GM18511 (cell line): ENCODE results near the gene SMR3A.

Experiments
- ATAC-seq: cut with Tn5 transposase; IDR thresholded peaks from one replicate; pipeline ENCODE4 v1.9.1; 2021; ENCODE audit warnings: mild to moderate bottlenecking, moderate library complexity; ENCODE audit not compliant: unreplicated experiment

SMR3A gene

DNA sequence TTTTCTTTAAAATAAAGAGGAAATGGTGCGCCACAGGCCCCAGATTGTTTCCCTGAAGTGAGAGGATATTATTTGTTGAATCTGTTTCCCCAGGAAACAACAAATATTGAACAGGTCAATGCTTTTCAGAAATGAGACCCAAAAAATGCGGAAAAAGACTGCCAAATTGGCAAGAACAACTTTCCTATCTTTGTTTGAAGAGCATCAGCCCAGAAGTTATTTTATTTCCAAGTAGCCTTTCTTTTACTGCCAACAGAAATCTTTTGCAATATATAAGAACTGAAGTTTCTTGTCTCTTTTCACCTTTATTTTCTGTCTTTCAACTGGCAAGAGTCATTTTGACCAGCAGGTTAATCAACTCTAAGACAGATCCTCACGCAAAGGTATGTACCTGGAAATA lies at the start of gene SMR3A:
SMR3A (plus strand) TSS at position 301 of the 400 bp plus-strand sequence. CDS start 1,356 bp downstream, outside the sequence.
- no peak for ATAC-seq

DNA sequence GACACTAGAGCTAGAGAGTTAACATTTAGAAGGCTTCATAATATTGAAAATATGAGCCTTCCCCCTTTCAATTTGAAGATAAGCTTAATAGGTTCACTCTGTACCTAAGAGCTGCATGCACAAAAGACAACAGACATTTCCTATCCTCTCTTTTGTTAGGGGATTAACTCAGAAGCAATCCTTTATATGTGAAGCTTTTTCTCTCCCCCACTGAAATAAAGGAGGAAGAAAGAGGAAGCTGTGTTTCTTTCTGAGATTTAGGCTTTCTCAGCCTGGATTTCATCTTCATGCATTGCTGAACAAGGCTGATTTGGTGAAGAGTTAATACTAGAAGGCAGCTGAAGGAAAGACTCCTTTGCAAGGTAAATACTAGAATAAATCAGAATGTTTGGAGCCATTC lies 46.8 kb upstream of the SMR3A start:
- no peak for ATAC-seq

DNA sequence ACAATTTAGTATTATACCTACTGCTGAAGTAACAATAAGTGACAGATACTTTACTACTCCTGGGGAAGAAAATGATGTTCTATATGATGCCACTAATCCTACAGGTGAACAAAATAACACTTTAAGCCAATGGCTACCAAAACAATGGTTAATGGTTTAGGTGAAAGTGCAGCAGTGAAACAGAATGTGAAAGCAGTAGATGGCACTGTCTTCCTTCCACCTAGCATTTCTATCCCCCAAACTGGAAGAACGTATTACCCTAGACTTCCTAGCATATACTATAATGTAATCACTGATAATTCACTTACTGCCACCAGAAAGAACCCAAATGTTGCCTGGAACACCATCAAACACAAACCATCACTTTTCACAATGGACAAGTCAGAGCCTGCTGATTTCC lies 44.6 kb upstream of the SMR3A start:
- peak; percentile 71 for ATAC-seq

DNA sequence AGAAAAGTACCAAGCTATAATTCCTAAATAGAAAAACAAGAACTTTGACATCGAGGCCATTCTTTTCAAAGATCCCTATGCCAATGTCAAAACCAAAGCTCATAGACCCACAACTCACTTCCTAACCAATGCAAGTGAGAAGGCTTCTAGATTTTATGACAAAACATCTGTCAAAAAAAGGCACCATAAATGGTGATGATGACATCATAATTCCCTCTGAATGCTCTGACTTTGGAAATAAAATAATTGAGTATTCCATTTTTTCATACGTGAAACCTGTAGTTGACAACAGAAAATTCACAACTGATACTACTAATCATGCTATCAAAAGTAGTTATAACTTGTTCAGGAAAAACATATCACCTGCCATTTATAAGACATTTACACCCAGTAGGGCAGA lies 34.5 kb upstream of the SMR3A start:
- no peak for ATAC-seq

DNA sequence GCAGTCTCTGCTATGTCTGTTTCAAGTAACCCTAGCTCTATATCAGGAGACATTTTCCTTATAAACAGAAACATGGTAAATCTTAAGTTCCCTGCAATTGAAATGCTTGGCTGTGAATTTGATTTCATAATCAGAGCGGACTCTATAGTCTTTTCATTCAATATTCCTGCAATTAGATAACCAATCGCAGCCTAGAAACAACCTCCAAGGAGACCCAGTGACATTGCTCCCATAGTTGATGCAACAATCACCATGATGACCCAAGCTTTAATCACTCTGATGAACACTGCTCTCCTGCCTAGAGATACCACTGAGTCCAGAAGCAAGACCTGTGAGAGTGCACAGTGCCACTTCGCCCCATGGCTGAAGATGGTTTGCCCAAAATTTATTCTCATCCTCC lies 25.9 kb upstream of the SMR3A start, which contains the start of gene CABS1:
CABS1 (plus strand) TSS at position 301 of the 400 bp plus-strand sequence; CDS start at position 360, 59 bp downstream.
- ATAC-seq = no peak

DNA sequence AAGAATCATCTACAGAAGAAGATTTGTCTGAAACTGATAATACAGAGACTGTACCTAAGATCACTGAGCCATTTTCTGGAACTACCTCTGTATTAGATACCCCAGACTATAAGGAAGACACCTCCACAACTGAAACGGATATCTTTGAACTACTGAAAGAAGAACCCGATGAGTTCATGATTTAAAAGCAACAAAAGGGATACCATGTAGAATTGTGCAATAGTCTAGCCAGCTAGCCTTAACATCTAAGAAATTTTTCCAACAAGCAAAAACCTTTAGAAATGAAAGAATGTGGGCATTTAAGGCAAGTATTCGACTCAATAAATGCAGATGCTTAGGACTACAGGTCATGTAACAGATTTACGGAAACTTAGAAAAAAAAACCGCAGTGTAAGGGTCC lies 24.5 kb upstream of the SMR3A start:
- ATAC-seq = no peak

DNA sequence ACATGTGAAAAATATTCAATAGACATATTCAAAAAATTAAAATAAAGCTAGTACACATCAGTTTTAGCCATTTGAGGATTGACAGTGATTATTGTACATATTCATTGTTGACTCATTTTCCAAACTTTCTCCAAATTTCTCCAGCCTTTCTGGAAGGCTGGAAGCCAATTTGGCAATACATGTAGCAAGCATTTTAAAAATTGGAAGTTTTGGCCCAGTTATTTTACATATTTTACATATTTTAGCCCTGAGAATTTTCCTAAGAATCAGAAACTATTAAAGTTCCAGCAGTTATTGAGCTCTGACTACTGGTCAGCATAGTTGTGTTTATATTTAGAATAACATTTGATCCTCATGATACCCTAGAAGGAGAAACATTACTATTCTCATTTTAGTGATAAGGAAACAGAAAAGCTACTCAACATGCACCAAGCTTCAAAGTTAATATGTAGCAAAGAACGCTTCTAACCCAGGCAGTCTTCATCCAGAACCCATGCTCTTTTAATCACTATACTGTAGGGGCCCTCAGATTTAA lies 22.6 kb upstream of the SMR3A start:
- ATAC-seq = no peak

DNA sequence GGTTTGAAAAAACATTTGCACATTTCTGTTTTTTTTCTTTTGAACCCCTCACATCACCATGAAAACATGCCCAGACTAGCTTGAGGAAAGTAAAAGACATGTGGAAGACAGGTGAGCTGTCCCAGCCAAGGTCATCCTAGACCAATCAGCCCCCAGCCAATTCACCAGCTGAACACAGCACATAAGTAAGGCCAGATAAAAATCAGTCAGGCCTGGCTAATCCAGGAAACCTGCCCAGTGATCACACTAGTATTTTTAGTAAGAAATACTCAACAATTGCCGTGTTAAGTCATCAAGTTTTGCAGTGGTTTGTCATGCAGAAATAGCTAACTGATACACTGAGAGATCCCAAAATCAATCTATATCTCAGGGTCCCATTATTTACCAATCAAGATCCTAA lies 4.4 kb upstream of the SMR3A start:
- peak; percentile 77 for ATAC-seq

DNA sequence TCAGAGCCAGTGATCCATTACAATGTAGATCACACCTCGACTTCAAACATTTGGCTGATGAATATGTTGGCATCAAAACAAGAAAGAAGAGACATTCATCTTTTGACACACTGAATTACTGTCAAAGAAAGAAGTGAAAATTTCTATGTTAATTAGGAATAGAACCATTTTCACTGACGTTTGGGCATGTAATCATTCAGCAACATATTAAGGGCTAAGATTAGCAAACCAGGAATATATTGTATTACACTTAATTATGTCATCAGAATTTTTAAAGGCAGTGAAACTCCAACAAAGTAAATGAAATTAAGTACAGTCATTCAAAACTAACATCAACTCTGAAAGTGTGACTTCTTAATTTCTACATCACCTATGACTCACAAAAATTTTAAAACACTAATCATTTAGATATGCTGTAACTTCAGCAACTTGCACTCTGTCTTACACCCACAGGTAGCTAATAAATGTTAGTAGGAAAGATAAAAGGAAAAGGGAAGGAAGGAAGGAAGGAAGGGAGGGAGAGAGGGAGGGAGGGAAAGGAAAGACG lies 1.4 kb upstream of the SMR3A start:
- no peak for ATAC-seq

DNA sequence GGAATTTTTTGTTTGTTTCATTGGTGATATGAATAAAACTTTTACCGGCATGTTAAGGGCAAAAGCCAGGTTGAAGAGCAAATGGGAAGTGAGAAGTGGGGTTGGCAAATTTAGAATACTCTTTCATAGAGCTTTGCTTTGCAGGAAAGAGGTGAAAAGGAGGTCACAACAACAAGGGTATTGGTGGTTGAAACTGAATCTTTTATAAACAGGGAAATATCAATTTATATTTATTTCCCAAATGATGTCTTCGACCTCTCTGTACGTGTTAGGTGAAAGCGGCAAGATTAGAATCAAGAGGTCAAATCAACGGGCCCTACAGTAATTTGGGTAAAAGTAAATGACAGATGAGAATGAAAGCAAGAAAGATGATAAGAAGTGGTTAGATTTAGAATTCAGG lies 3.4 kb downstream of the SMR3A start:
- ATAC-seq = peak; percentile 54

DNA sequence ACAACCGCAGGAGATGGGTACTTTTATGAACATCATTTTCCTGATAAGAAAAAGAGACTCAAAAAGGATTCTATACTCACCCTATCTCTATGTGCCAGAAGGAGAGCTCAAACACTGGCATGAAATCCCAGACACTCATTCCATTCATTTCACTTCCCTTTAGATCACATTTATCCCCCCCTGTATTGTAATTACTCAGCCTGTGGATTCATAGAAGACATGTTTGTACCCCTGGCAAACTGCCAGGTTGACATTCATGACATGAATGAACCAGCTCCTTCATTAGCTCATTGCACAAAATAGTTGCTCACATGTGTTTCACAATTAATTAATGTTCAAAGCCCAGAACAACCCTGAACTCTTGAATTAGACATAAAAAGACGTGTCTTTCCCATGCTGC lies 4.9 kb downstream of the SMR3A start:
- no peak for ATAC-seq

DNA sequence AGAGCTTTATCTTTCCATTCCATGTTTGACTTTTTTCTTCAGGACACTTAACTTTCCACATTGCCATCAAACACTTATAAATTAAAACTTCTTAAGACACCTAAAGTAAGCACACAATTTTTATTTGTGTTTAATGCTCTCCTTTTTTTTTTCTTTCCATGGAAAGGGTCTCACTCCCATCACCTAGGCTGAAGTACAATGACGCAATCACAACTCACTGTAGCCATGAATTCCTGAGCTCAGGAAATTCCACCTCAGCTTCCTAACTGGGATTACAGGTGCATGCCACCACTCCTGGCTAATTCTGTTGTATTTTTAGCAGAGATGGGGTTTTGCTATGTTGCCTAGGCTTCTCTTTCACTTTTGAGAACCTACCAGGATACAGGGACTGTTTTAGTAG lies 7.3 kb downstream of the SMR3A start:
- ATAC-seq = no peak

DNA sequence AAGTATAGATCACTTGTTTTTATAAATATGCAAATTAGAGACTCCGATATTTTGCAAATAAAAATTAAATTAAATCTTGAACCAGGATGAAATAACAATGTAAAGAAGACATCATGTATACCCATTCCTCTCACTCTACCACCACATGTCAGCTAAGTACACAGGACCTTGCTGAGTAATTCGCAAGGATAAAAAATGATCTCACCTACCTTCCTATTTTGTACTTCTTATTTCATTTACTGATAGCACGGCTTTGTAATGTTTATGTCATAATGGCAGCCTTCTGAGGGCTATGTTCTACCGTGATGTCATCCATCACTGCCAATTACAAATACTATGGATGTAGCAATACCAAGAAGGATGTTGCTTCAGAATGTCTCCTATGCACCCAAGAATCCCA lies 11.4 kb downstream of the SMR3A start:
- no peak for ATAC-seq

DNA sequence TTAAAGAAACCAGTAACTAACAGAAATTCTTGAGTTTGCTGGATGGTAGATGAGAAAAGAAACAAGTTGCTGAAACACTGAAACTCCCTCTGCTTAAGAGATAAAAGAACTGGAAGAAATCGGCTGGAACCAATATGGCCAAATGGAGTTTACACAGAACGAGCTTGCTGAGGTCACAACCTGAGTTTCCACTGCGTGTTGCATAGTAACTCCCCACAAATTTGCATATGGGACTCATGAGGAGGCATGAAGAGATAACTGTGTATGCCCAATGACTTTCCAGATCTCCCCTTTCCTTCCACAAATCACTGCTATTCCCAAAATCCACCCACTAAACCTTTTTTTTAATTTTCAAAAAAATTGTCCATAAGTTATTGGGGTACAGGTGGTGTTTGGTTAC lies 12.2 kb downstream of the SMR3A start:
- ATAC-seq = no peak

DNA sequence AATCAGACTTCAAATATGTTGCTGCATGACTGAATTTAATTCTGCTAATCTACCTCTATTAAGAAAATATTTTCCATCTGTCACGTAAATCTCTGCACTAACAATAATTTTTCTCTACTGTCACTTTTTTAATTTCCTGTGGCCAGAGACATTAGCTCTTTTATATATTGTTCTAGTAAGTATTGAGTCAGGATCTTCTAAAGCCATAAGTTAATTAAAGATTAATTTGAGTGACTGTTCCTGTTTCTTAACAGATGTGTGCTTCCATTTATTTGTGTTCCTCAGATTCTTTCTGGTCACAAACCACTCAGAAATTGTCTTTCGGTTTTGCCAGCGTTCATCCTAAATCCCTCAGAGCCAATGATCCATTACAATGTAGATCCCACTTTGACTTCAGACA lies 20.0 kb downstream of the SMR3A start:
- ATAC-seq = no peak

DNA sequence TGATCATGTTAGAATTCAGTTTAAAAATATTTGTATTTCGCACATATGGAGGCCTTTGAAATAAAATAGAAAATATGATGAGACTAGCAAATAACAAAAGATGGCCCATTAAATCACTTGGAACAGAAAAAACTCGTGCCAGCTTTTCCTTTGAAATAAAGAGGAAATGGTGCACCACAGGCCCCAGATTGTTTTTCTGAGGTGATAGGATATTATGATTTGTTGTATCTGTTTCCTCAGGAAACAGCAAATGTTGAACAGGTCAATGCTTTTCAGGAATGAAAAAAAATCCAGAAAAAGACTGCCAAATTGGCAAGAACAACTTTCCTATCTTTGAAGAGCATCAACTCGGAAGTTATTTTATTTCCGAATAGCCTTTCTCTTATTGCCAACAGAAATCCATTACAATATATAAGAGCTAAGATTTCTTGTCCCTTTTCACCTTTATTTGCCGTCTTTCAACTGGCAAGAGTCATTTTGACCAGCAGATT lies 22.2 kb downstream of the SMR3A start, which contains the start of gene SMR3B:
SMR3B (plus strand) TSS at position 441 of the 491 bp plus-strand sequence. CDS start 1,380 bp downstream, outside the sequence.
- no peak for ATAC-seq

DNA sequence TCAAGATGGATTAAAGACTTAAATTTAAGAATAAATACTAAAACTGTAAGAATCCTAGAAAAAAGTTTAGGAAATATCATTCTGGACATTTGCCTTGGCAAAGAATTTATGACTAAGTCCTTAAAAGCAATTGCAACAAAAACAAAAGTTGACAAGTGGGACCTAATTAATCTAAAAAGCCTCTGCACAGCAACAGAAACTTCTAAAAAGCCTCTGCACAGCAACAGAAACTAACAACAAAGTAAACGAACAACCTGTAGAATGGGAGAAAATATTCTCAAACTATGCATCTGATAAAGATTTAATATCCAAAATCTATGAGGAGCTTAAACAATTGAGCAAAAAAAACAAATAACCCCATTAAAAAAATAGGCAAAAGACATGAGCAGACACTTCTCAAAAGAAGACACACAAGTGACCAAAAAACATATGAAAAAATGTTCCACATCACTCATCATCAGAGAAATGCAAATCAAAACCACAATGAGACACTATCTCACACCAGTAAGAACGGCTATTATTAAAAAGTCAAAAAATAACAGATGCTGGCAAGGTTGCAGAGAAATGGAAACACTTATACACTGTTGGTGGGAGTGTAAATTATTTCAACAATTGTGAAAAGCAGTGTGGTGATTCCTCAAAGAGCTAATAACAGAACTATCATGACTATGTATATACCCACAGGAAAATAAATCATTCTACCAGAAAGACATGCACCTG lies 31.7 kb downstream of the SMR3A start:
- ATAC-seq = peak; percentile 75

DNA sequence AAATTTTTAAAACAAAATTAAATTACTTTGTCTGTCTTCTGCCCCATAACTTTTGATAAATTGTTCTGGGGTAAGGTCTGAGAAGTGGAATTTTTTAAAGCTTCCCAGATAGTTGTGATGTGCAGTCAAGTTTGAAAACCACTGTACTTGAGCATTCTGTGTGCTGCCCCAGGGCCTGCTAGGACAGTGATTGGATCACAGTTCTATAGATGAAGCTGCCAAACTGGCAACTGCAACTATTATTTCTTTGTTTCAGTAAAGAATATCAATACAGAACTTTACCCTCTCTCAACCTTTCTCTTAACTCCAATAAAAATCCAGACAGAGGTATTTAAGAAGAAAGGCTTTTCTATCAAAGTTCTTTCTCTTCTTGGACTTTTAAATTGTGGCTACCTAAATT lies 37.0 kb downstream of the SMR3A start, which contains the start of gene OPRPN:
OPRPN (plus strand) TSS at position 361 of the 400 bp plus-strand sequence. CDS start 1,346 bp downstream, outside the sequence.
- ATAC-seq = no peak

DNA sequence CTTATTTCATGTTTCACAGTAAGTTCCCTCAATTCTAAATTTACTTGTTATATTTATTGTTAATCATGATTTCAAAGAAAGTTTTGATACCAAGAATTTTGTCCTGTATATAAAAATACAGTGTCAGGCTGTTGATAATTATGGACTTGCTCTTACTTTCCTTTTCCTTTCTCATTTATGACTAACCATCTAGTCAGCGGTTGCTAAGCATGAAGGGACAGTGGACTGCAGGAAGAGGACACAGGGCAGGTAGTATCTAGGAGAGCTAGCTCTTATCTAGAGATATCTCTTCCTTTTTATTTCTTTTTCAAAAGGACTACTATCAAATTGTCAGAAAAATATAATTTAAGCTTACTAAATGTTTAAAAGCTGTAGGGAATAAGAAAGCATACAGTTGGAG lies 38.8 kb downstream of the SMR3A start:
- ATAC-seq = peak; percentile 66

DNA sequence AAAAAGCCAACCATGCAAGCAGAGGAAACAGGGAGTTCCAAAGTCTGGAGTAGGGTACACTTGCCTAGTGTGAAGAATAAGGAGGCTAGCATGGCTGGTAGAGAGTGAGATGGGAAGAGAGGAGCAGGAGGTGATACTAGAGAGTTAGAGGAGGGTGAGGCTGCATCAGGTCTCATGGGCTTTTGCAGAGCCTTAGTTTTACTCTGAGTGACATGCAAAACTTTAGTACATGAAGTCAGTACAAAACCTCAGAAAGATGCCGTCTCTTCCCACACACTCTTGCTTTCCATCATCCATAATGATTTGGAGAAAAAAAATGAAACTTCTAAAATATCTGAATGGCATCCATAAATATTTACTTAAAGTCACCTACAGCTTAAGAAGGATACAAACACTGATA lies 42.2 kb downstream of the SMR3A start:
- no peak for ATAC-seq

DNA sequence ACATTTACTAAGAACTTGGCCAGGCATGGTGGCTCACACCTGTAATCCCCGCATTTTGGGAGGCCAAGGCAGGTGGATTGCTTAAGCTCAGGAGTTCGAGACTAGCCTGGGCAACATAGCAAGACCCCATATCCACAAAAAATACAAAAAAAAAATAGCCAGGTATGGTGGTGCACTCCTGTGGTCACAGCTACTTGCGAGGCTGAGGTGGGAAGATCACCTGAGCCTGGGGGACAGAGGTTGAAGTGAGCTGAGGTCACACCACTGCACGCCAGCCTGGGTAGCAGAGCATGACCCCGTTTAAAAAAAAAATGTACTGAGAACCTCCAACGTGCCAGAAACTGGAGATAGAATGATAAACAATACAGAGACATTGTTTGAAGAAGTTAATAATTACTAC lies 45.2 kb downstream of the SMR3A start:
- ATAC-seq = peak; percentile 79
